Fibroblast of the conjunctiva (primary cell): Measurements from ENCODE around the gene RAB4A.

ENCODE experiments used
- DNase-seq: peaks from one replicate; pipeline ENCODE4 v3.0.0-alpha.2; 2010; ENCODE audit warnings: low read depth

RAB4A gene

GRCh38 chr1:229244091-229244490 lies 26.8 kb upstream of the RAB4A start:
- no peak for DNase-seq

GRCh38 chr1:229247871-229248270 lies 23.0 kb upstream of the RAB4A start:
- DNase-seq: no peak

GRCh38 chr1:229248821-229249817 lies 21.8 kb upstream of the RAB4A start:
- no peak for DNase-seq

- no peak for DNase-seq
Measured at GRCh38 chr1:229249854-229250644, 20.9 kb upstream of the RAB4A start.

- no peak for DNase-seq
Measured at GRCh38 chr1:229251185-229251584, 19.7 kb upstream of the RAB4A start.

- no peak for DNase-seq
Measured at GRCh38 chr1:229252228-229252984, 18.5 kb upstream of the RAB4A start.

GRCh38 chr1:229253151-229253974 lies 17.5 kb upstream of the RAB4A start:
- DNase-seq: peak; percentile 21

- DNase-seq: no peak
Measured at GRCh38 chr1:229254910-229255541, 15.9 kb upstream of the RAB4A start.

GRCh38 chr1:229258031-229258756 lies 12.7 kb upstream of the RAB4A start:
- DNase-seq: peak; percentile 49

- DNase-seq: no peak
Measured at GRCh38 chr1:229258757-229259060, 12.2 kb upstream of the RAB4A start.

GRCh38 chr1:229260297-229260696 lies 10.6 kb upstream of the RAB4A start:
- no peak for DNase-seq

GRCh38 chr1:229262239-229262638 lies 8.7 kb upstream of the RAB4A start:
- DNase-seq: no peak

GRCh38 chr1:229263254-229263653 lies 7.7 kb upstream of the RAB4A start:
- DNase-seq: no peak

GRCh38 chr1:229264068-229264467 lies 6.8 kb upstream of the RAB4A start:
- no peak for DNase-seq

GRCh38 chr1:229264487-229264886 lies 6.4 kb upstream of the RAB4A start:
- no peak for DNase-seq

GRCh38 chr1:229266274-229266673 lies 4.6 kb upstream of the RAB4A start:
- no peak for DNase-seq

GRCh38 chr1:229266832-229267500 lies 3.9 kb upstream of the RAB4A start:
- no peak for DNase-seq

GRCh38 chr1:229268505-229268904 lies 2.4 kb upstream of the RAB4A start:
- DNase-seq: no peak

- no peak for DNase-seq
Measured at GRCh38 chr1:229271448-229272159, 693 bp downstream of the RAB4A start.
